Right lung (tissue), 5 donors: ENCODE data around the gene USF3. TPM values are rescaled to one million over a fixed set of nuclear protein-coding genes. Genes with fewer than 3 reads are reported as not detected.
"Not testable (repeated sequence)": the region's sequence is repeated elsewhere in the genome, so short reads cannot be mapped to it uniquely, and the experiment has no call there.

Experiments
- DNase-seq, 2 donors: peaks; one replicate each; pipeline ENCODE4 v3.0.0-alpha.2; 2013
- polyA plus RNA-seq, 5 donors: library from polyadenylated mRNA; unstranded; fragments of 120-200 nt; gene quantifications; one replicate each; pipeline versions ENCODE4 v1.2.1 to v1.2.3, GENCODE V29; 2013; ENCODE audit warnings: inconsistent platforms in 1 of 5, low replicate concordance in 1 of 5; ENCODE audit not compliant: insufficient read length in 5 of 5, insufficient read depth in 1 of 5

USF3 gene
- polyA plus RNA-seq, 5 donors, result 13.5 to 18.7 (median 17.4) TPM

DNA sequence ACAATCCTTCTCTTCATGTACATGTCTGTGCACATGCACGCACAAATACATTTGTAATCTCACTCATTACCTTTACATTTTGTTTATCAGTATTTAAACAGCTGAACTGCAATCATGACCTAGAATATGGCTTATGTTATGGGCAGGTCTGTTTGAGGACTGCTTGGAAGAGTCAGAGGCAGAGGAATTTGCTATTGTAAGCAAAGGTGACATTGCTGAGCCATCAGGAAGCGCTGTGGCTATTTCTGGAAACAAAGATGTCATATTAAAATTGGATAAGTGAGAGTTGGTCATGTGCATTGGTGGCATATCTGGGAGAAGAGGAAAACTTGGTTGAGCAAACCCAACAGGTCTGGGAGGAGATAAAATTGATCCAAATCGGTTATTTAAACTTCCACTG, 41.6 kb downstream of the USF3 start:
- DNase-seq, result no peak

DNA sequence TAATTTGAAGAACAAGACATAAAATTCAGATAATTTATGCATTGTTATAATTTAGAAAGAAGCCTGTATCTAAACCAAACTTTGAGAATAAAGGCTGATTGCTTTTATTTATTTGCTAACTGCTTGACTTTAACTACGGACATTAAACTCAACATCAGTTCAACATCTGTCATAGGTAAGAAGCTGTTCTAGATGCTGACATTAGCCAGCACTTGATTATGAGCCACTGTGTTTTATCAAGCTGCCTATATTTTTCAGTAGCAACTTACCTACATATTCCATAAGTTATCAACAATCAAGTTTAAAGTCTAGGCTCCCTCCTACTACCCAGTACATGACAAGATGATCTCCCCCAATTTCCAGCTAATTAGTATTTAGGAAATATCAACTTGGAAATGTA, 42.1 kb downstream of the USF3 start:
- DNase-seq, result no peak

DNA sequence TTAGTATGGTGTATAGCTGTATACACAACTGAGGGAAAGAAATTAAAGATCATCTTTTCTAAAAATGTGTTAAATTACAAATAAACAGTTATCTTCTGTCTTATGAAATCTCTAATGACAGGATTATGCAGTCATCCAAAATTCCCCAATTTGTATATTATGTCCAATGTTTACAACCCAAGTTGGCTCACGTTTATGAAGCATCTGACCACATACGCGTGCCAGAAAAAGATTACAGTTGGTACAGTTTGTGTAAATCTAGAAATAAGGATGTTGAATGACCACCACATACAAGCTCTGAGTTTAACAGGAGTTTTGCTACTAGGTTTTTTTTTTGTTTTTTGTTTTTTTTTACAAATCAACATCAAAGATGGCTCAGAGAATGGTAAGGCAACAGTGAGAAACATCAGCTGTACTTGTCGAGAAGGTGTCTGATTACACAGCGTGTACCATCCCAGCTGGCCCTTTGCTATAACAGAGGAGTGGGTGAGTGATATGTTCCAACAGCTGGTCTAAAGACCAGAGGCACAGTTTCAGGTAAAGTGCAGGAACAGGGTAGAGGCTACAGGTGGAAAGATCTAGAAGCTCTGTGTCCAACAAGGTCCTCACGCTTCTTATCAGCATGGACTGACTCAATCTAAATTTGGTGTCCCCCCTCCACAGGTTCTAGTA, 47.1 kb downstream of the USF3 start:
- DNase-seq, result peak; percentile 39 to 53

DNA sequence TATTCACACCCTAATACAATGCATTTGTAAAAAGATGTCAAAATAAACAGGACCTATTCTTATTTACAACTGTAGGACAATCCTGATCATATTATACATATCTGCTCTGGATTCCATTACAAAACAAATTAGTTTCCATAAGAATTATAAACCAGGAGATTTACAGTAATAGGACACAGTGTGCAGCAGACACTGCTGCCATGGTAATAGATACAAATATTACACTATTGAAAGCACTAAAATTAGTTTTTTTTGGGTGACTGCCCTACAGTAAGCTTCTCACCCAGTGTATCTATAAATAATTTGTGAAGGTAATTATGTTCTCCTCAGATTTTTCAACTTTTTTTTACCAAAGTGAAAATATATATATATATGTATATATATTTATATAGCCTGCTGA, 47.9 kb downstream of the USF3 start:
- no peak for DNase-seq

DNA sequence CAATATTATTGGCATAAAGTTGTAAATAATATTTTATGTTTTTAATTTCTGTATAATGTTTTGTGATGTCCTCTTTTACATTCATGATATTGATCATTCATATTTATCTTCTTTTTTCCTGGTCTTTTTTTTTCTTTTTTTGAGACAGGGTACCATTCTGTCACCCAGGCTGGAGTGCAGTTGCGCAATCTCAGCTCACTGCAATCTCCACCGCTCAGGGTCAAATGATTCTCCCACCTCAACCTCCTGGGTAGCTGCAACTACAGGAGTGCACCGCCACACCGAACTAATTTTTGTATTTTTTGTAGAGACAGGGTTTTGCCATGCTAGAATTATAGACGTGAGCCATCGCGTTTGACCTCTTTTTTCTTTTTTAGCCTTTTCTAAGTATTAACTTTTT, 52.9 kb downstream of the USF3 start:
- DNase-seq, result no peak

DNA sequence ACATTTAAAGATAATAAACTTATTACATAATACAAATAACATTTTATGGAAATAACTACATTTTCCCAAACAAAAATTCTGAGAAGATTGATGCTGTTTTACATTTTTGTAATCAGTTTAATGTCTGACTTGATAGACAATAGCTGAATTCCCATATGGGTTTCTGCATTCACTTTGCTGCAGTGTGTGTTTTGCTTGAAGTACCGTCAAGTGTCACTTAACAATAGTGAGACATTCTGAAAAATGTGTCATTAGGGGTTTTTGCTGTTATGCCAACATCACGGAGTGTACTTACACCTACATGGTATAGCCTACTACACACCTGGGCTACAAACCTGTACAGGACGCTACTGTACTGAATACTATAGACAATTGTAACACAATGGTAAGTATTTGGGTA, 57.5 kb downstream of the USF3 start:
- DNase-seq, result no peak

DNA sequence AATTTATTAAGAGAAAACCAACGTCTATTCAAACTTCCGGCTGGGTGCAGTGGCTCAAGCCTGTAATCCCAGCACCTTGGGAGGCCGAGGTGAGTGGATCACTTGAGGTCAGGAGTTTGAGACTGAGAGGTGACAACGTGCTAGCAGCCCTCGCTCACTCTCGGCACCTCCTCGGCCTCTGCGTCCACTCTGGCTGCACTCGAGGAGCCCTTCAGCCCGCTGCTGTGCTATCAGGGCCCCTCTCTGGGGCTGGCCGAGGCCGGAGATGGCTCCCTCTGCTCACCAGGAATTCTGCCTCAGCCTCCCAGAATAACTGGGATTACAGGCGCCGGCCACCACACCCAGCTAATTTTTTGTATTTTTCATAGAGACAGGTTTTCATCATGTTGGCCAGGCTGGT, 58.7 kb downstream of the USF3 start:
- DNase-seq, result no peak

DNA sequence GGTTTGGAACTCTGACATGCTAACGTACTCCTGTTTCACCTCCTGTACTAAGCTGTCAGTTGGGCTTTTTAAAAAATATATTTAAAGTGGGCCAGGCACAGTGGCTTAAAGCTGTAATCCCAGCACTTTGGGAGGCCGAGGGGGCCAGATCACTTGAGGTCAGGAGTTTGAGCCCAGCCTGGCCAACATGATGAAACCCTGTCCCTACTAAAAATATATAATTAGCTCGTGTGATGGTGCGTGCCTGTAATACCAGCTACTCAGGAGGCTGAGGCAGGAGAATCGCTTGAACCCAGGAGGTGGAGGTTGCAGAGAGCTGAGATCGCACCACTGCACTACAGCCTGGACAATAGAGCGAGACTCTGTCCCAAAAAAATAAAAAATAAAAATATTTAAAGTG, 60.4 kb downstream of the USF3 start:
- not testable (repeated sequence) for DNase-seq

DNA sequence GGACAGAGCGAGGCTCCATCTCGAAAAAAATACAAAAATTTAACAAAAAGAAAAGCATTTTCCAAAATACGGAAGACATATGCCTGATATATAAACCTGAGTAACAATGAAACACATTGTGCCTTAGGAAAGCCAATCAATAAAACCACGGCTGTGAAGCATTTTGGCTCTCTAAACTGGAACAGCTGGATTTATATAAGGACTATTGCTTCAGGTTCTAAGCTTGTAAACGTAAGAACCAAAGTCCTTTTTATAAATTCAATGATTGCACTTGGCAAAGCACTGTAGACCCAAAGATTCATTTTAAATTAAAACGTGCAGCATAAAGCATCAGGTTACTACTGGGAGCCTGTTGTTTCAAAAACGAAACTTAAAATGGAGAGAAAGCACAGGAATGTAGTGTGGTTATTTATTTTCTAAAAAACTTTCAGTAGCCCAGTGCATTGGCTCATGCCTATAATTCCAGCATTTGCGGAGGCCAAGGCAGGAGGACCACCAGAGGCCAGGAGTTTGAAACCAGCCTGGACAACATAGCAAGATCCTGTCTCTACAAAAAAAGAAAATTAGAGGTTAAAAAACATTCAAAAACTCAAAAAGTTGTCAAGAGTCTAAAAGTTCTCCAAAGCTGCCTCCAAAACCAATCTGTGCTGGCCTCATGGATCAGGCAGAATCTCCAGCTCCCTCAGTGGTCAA, 61.5 kb downstream of the USF3 start:
- DNase-seq, result no peak

DNA sequence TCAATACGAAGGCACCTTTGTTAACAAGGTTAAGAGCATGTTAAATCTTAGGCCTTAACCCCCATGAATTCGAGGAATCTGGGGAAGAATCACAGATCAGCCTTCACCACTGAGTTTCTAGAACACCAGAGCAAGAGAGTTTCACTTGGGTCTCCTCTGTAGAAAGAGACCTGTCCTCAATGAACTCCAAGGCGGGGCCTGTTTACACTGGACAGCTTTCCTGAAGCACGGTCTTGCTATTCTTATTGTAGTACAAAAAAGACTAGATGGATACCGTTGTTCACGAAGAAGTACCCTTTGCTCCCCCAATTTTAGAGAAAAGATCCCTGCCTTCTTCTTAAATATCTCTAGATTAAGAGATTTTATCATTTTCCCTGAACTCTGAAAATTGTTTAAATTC, 64.9 kb downstream of the USF3 start:
- DNase-seq, result no peak

DNA sequence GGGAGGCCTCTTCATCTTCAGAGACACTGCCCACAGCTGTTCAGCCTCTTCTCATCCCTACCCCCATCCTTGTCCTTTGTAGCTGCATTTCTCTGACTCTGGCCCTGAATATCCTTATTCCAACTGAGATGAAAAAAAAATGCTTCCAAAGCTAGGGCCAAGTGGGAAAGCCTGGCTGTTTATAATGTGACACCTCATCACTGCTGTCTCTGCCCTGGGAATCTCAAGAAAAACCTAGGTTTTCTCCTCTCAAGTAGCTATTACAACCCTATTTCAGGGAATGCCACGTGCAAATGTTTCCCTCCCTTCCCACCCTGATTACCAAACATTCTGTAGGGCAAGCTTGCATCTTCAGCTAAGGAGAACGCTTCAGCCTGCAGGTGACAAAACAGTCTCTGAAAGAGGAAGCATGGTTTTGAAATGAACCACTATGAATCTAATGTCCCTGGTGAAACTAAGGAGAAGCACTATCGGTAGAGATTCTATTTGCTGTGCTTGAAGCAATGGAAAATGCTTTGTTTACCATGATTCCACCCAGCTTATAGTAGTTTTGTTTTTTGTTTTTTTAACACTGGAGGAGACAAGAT, 65.4 kb downstream of the USF3 start:
- no peak for DNase-seq

DNA sequence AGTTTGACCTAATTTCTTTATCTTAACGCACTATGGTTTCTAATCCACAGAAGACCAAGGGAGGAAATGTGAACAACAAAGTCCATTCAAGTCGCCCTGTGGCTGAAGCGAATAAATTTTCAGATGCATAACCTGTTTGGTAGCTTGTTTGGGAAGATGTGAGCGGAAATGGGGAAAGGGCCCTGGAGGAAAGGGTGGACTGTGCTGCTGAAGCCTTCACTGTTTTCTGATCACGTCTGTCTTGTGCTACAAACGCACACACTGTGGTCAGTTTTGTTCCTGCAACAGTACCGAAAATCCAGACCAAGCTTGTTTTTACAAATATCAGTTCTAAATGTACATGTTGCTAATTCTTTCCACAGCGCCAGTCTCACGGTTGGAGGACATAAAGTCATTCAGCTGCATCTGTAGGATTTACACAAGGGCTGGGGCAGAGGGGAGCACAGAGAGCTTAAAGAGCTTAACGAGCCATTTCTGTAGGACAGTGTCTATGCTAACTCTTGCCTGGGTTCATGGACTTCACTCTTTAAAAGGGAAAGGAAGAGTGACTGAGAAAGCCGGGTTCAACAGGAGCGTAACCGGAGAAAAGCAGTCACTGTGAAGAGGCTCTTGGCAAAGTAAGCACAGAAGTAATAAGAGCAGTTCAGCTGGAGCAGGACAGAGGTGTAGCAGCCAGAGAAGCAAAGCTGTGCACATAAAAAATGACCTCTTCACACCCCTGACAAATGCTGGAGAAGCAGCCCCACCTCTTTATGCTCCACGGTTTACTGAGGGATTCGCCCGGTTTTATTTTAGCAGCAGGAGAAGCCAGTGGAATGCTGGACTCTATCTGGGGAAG, 66.6 kb downstream of the USF3 start:
- DNase-seq, result no peak

DNA sequence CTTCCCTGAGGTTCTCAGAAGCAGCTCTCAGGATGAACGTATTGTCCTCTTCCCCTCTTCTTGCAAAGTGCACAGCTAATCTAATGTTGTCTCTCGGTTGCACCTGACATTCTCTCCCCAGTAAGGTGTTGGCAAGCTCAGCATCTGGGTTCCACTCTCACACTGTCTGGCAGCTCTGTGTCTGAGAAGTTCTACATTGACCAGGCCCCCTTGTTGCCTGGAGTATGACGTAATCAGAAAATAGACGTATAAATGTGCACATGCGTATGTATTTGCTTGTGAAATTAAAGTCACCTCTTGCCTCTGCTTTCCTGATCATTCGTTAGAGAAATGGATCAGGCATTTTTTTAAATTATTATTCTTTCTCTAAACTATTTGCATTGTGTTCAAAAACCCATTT, 67.7 kb downstream of the USF3 start:
- no peak for DNase-seq

DNA sequence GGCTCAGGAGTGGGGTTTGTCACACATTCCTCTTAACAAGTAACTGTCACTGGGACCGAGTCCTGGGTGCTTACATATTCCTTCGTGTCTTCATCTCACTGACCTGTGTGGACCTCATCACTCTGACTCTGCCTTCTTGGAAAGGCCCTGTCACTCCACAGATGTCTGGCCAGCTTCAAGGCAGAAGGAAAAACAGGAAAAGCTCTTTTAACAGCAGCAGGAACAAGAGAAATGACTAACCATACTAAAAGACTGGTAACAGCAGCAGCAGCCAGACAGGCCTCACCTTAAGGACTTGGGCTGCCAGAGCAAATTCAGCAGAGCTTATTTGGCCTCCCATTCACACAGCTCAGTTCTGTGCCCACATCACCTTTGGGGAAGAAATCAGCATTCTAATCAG, 68.1 kb downstream of the USF3 start:
- no peak for DNase-seq

DNA sequence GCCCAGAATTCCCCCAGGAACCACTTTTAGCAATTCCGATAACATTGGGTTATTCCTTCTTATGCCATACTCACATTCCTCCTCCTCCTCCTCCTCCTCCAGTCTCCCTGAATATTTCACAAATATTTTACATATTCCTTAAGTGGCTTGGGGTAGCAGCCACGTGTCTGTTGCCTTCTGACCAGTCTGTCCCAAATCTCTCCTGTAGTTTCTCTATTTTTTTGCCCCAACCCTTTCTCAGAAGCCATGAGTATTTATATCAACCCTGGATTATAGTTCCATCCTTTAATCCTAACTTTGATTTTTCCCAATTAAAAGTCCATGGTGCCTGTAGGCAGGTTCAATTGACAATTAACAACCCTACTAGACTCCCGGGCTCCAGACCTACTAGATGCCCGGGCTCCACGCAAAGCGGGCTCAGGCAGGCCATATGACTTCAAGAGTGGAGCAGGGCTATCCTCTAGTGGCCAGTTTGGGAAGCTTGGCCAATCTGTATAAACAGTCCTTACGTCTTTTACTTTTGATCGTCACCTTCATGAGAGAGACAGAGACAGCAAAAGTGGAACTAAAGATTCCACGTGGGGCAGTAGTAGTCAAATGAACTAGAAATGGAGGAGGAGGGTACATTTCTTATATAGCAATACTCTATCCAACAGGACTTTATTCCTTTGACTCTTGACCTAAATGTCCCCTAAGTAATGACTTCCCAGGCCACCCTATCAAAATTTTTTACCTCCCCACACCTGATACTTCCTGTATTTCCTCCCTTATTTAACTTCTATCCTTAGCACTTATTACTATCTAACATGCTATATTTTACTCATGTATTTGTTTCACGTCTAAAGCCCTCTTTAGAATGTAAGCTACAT, 69.7 kb downstream of the USF3 start:
- DNase-seq, result no peak

DNA sequence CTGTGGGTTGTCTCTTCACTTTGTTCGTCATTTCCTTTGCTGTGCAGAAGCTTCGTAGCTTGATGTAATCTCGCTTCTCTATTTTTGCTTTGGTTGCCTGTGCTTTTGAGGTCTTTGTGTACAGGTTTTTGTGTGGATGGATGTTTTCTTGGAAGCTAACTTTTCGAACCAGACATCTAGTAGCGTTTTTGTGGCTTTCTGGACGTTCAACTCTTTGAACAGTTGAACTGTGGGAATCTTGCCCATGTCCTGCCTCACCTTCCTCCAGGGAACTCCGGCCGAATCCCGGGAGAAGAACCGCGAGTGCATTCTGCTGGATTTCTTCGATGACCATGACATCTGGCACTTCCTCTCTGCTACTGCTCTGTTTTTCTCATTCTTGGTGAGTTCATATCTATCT, 70.6 kb downstream of the USF3 start:
- no peak for DNase-seq

DNA sequence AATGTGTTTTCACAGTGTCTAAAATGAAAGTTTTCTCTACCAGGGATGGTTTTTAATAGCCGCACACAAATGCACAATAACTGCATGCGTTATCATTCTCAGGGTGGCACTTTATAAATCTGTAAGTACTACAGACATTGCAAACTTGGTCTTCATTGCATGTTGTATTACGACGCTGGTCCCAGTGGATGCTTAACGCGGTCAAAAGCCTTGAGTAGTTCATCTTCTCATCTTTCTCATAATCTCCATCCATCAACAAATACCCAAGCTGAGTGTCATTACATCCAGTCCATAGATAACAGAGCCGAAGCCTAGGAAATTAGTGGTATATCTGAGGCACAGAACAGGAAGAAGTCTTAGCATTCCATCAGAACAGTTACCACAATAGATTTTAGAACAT, 72.6 kb downstream of the USF3 start:
- DNase-seq, result no peak

DNA sequence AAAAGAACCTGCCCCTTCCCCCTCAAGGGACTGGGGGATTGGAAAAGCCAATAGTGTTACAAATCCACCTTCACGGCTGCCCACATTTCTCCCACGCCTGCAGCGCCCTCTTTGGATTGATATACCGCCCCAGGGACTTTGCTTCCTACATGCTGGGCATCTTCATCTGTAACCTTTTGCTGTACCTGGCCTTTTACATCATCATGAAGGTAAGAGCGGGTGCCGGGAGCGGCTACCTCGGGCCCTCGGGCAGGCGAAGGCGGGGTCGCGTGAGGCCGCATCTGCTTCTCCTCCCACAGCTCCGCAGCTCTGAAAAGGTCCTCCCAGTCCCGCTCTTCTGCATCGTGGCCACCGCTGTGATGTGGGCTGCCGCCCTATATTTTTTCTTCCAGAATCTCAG, 73.1 kb downstream of the USF3 start:
- no peak for DNase-seq

DNA sequence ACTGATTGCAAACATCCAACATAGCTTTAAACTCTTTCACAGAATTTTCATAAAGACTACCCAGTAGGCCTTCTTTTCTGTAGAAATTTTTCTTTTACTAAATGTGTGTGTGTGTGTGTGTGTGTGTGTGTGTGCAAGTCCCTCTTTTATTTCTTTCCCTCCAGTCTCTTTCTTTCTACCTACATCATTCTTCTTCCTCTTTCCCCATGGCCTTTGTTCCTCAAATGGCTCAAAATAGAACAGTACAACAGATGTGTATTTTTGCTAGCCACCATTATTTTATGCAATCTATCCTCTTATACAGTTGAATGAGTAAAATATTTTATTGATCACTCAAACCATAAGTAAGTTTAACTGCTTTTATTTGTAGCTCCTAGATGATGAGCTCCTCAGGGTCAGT, 76.4 kb downstream of the USF3 start:
- DNase-seq, result no peak

DNA sequence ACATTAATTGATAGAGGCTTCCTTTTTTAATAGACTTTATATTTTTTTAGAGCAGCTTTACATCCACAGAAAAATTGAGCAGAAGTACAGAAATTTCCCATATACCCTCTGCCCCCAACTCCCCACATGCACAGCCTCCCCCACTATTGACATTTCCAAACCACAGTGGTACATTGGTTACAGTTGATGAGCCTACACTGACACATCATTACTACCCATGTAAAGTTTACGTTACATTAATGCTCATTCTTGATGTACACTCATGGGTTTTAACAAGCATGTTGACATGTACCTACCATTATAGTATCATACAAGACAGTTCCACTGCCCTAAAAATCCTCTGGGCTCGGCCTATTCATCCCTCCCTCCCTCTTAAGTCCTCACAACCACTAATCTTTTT, 78.7 kb downstream of the USF3 start:
- DNase-seq, result no peak

DNA sequence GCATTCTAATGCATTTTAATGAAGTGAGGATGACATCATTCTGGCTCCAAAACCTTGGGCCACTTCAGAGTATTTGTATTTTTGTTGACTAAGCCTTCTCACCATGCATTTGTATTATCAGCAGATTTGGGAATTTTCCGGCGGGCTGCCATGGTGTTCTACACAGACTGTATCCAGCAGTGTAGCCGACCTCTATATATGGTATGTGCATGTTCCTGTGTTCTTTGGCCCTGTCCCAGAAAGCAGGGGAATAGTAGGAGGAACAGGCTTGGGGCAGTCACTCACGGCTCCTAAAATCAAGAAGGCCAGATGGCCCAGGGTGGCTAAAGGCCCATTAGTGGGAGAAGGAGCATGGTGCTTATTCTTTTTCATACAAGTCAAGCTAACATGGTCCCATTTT, 80.5 kb downstream of the USF3 start:
- DNase-seq, result peak in 1 of 2 donors; percentile 61

DNA sequence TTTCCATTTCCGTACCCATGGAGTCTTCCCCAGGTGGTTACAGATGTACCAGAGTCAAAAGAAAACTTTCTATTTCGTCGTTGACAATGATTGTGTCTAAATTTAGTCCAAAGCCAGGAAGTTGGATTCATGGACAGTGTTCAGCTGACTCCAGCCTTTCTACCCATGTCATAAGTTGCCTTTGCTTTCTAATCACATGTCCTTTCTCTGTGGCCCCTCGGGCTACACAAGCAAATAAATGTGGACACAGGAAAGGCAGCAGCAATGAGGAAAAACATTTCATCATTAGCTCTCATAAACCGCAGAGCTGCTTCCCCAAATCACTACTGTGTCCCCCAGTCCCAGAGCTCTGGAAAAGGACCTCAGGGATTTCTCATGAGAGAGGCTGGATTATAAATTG, 82.0 kb downstream of the USF3 start:
- no peak for DNase-seq
